ENCODE results near the gene PDE8B. TPM values are rescaled to one million over a fixed set of nuclear protein-coding genes. Genes with fewer than 3 reads are reported as not detected.

Gene PDE8B
- total and polyA plus RNA-seq, 2 experiments from 2014 or later = 0.45 to 0.91 TPM

GRCh38 chr5:77339337-77339890 lies 128.9 kb downstream of the PDE8B start:
- H3K9me3 Mint-ChIP-seq = no peaks in the 10 kb centered on the region
- Histone ChIP-seq H3K36me3 (ENCODE audit: insufficient read depth) (no peaks in the 10 kb centered on the region), H3K9me2 (ENCODE audit: insufficient read depth) (no peaks in the 10 kb centered on the region), H3K27ac (ENCODE audit: low read depth) (no peak overlapping the region), H2AFZ (no peak overlapping the region), H3K4me3 (no peak overlapping the region), H3K79me2 (replicated peaks; ENCODE audit: insufficient read depth) (no peaks in the 10 kb centered on the region), H3K27me3 (ENCODE audit: insufficient read depth) (no peaks in the 10 kb centered on the region), H3F3A (replicated peaks; ENCODE audit: low read depth) (no peaks in the 10 kb centered on the region), H3K4me1 (ENCODE audit: insufficient read depth) (peaks cover 4% of the 10 kb centered on the region), H4K20me1 (replicated peaks; ENCODE audit: insufficient read depth) (no peaks in the 10 kb centered on the region), H3K4me2 (no peak overlapping the region)
- H3K4me1 Mint-ChIP-seq = peaks cover 17% of the 10 kb centered on the region
- H3K36me3 Mint-ChIP-seq (ENCODE audit: low read depth) = no peaks in the 10 kb centered on the region
- no peak for ATAC-seq
- no peaks in the 10 kb centered on the region for H3K27me3 Mint-ChIP-seq (ENCODE audit: insufficient read depth, low read depth, poor library complexity)
- H3K27ac Mint-ChIP-seq = no peak overlapping the region
- no peak overlapping the region for H3K4me3 Mint-ChIP-seq
- TF ChIP-seq CREB1 (CRISPR knock-in tag; IDR thresholded peaks at IDR 0.05; ENCODE audit: low read depth) (no peak), ETS1 (IDR thresholded peaks at IDR 0.05) (no peak), POLR2AphosphoS5 (IDR thresholded peaks at IDR 0.05; ENCODE audit: low read depth) (no peak), EZH2 (IDR thresholded peaks at IDR 0.05; ENCODE audit: low read depth, unreplicated experiment) (no peak), EZH2phosphoT487 (IDR thresholded peaks at IDR 0.05; ENCODE audit: unreplicated experiment) (no peak), CTCF (conservative IDR thresholded peaks at IDR 0.05; ENCODE audit: low read depth in 2 of 2) (no peak), ZNF331 (CRISPR knock-in tag; IDR thresholded peaks at IDR 0.05; ENCODE audit: low read depth) (no peak)
- no peak for DNase-seq (ENCODE audit: low spot score)

- no peaks in the 10 kb centered on the region for H3K79me2 ChIP-seq (replicated peaks; ENCODE audit: insufficient read depth)
- H3K4me3 ChIP-seq = no peak overlapping the region
- no peak overlapping the region for H3K27ac Mint-ChIP-seq
- H3K27ac ChIP-seq (ENCODE audit: low read depth) = no peak overlapping the region
- H3K9me3 Mint-ChIP-seq = no peaks in the 10 kb centered on the region
- peaks cover 3% of the 10 kb centered on the region for H3K27me3 Mint-ChIP-seq (ENCODE audit: insufficient read depth, low read depth, poor library complexity)
- no peak overlapping the region for H3K4me2 ChIP-seq
- no peaks in the 10 kb centered on the region; the same call in 1 of the 2 replicates for H3K4me1 ChIP-seq (ENCODE audit: insufficient read depth)
- H3K4me1 Mint-ChIP-seq = peaks cover 11% of the 10 kb centered on the region
- no peaks in the 10 kb centered on the region for H3K36me3 ChIP-seq (ENCODE audit: insufficient read depth)
- no peak for ATAC-seq
- H3F3A ChIP-seq (replicated peaks; ENCODE audit: low read depth) = no peaks in the 10 kb centered on the region
- H2AFZ ChIP-seq = no peak overlapping the region
- no peak for DNase-seq (ENCODE audit: low spot score)
- no peaks in the 10 kb centered on the region for H3K27me3 ChIP-seq (ENCODE audit: insufficient read depth)
- no peaks in the 10 kb centered on the region for H4K20me1 ChIP-seq (replicated peaks; ENCODE audit: insufficient read depth)
- H3K36me3 Mint-ChIP-seq (ENCODE audit: low read depth) = no peaks in the 10 kb centered on the region
- H3K9me2 ChIP-seq (ENCODE audit: insufficient read depth) = no peaks in the 10 kb centered on the region
- no peak overlapping the region for H3K4me3 Mint-ChIP-seq
- no peak for TF ChIP-seq ETS1 (IDR thresholded peaks at IDR 0.05)
- no peak for TF ChIP-seq ZNF114 (CRISPR knock-in tag; IDR thresholded peaks at IDR 0.05)
- no peak for TF ChIP-seq EZH2 (IDR thresholded peaks at IDR 0.05; ENCODE audit: low read depth, unreplicated experiment)
- no peak for TF ChIP-seq ZNF331 (CRISPR knock-in tag; IDR thresholded peaks at IDR 0.05; ENCODE audit: low read depth)
- TF ChIP-seq ZNF462 (CRISPR knock-in tag; IDR thresholded peaks at IDR 0.05) = no peak
These were observed 132.7 kb downstream of the PDE8B start for GRCh38 chr5:77343165-77343564.

Measured in GM23338 (cell line).